HCT116 (cell line): ENCODE results near the gene LTO1. TPM values are rescaled to one million over a fixed set of nuclear protein-coding genes. Genes with fewer than 3 reads are reported as not detected.

Experiments
- ATAC-seq: fragments of 200-7000 bp; cut with Tn5 transposase; 2 replicates; pipeline ENCODE4 v1.9.1; 2020; ENCODE audit warnings: mild to moderate bottlenecking, moderate library complexity
- BruUV-seq: library from RNA; stranded (reverse); fragments of 400-500 nt; replicated peaks from 2 replicates; lab custom pipeline; 2021; lab: Mats Ljungman, UMichigan
- CTCF ChIA-PET: fragments of 300-600 bp; sonication (Branson Sonifier 250); formaldehyde crosslinking; loops from one replicate; lab custom pipeline; 2021; ENCODE audit warnings: antibody characterized with exemption; lab: Charles Lee
- POLR2A ChIA-PET: fragments of 300-600, 350-600 bp; sonication (Branson Sonifier 250); formaldehyde crosslinking; loops from one replicate; lab custom pipeline; 2021; ENCODE audit warnings: antibody characterized with exemption; lab: Charles Lee
- RAD21 ChIA-PET, 2 experiments: fragments of 300-600 bp; sonication (Branson Sonifier 250); formaldehyde crosslinking; loops; one replicate each; lab custom pipeline; 2023; ENCODE audit warnings: low total read pairs in 2 of 2; ENCODE audit not compliant: uncharacterized antibody in 2 of 2, unreplicated experiment in 2 of 2, low non-redundant PET in 1 of 2; lab: Charles Lee
- DNase-seq: peaks from one replicate; pipeline ENCODE4 v3.0.0-alpha.2; 2010; ENCODE audit warnings: low read depth, low spot score
- H2AFZ ChIP-seq: fragments of 200-600 bp; shearing (Covaris generic), sonication (generic); 2 replicates; pipeline ENCODE4 v1.6.1; 2017; ENCODE audit warnings: low read depth, mixed run types, mixed read lengths, antibody characterized with exemption, low read length; ENCODE audit not compliant: poor library complexity, severe bottlenecking
- H3K27ac ChIP-seq: 2 replicates; pipeline ENCODE4 v1.5.1; 2012; ENCODE audit warnings: low read depth, low read length
- H3K27me3 ChIP-seq: fragments of 200-600 bp; sonication (generic); 2 replicates; pipeline ENCODE4 v1.6.1; 2016; ENCODE audit warnings: mixed run types, low read length, mixed read lengths; ENCODE audit not compliant: insufficient read depth
- H3K36me3 ChIP-seq, 2 experiments: fragments of 200-500 bp in 1 of 2; fragments of 200-600 bp in 1 of 2; sonication (Bioruptor generic) in 1 of 2; sonication (generic) in 1 of 2; 2 replicates each; pipeline versions ENCODE4 v1.5.1 to v1.6.1; 2014 to 2016; ENCODE audit warnings: low read length in 2 of 2, inconsistent platforms in 1 of 2, mixed read lengths in 1 of 2, mixed run types in 1 of 2; ENCODE audit not compliant: insufficient read depth in 2 of 2, control insufficient read depth in 1 of 2
- H3K4me1 ChIP-seq, 2 experiments: fragments of 200-600 bp in 1 of 2; sonication (generic) in 1 of 2; 2 replicates each; pipeline versions ENCODE4 v1.5.1 to v1.6.1; 2012 to 2017; ENCODE audit warnings: low read length in 2 of 2, inconsistent platforms in 1 of 2, mild to moderate bottlenecking in 1 of 2, mixed read lengths in 1 of 2, mixed run types in 1 of 2, moderate library complexity in 1 of 2; ENCODE audit not compliant: insufficient read depth in 2 of 2, control insufficient read depth in 1 of 2
- H3K4me2 ChIP-seq: fragments of 200-600 bp; sonication (generic); 2 replicates; pipeline ENCODE4 v1.6.1; 2017; ENCODE audit warnings: mixed run types, low read length, mixed read lengths
- H3K4me3 ChIP-seq, 2 experiments: fragments of 200-600 bp in 1 of 2; sonication (generic) in 1 of 2; replicated peaks in 1 of 2; 2 replicates each; pipeline ENCODE4 v1.5.1; 2011 to 2016; ENCODE audit warnings: low read length in 2 of 2, control low read depth in 1 of 2, low read depth in 1 of 2, mild to moderate bottlenecking in 1 of 2, mixed read lengths in 1 of 2, mixed run types in 1 of 2
- H3K79me2 ChIP-seq: fragments of 200-600 bp; sonication (generic); 2 replicates; pipeline ENCODE4 v1.6.1; 2017; ENCODE audit warnings: mild to moderate bottlenecking, mixed run types, low read length, moderate library complexity, mixed read lengths; ENCODE audit not compliant: insufficient read depth
- H3K9ac ChIP-seq: fragments of 200-600 bp; sonication (generic); 2 replicates; pipeline ENCODE4 v1.6.1; 2016; ENCODE audit warnings: low read length, mixed read lengths
- H3K9me2 ChIP-seq: fragments of 200-600 bp; sonication (generic), shearing (Covaris generic); 2 replicates; pipeline ENCODE4 v1.6.1; 2017; ENCODE audit warnings: mixed run types, mild to moderate bottlenecking, moderate library complexity; ENCODE audit not compliant: insufficient read depth
- H3K9me3 ChIP-seq, 2 experiments: fragments of 200-500 bp in 1 of 2; fragments of 200-600 bp in 1 of 2; sonication (Bioruptor generic) in 1 of 2; sonication (generic) in 1 of 2; 2 replicates each; pipeline ENCODE4 v1.6.1; 2014 to 2017; ENCODE audit warnings: low read length in 2 of 2, mixed read lengths in 2 of 2, inconsistent platforms in 1 of 2, low read depth in 1 of 2, mild to moderate bottlenecking in 1 of 2, mixed run types in 1 of 2, moderate library complexity in 1 of 2; ENCODE audit not compliant: control insufficient read depth in 1 of 2, insufficient read depth in 1 of 2
- H4K20me1 ChIP-seq: fragments of 200-600 bp; sonication (generic), shearing (Covaris generic); 2 replicates; pipeline ENCODE4 v1.6.1; 2017; ENCODE audit warnings: mixed run types, mild to moderate bottlenecking, moderate library complexity; ENCODE audit not compliant: insufficient read depth
- ATF3 ChIP-seq: IDR thresholded peaks from 2 replicates; pipeline ENCODE4 v1.6.1; 2012
- CTCF ChIP-seq, 3 experiments: fragments of 200-600 bp in 1 of 3; sonication (generic) in 1 of 3; IDR thresholded peaks in 2 of 3; conservative IDR thresholded peaks in 1 of 3; 2 replicates each; pipeline ENCODE4 v1.5.1; 2012 to 2017; ENCODE audit warnings: low read depth in 2 of 3, low read length in 2 of 3, antibody characterized with exemption in 1 of 3, borderline replicate concordance in 1 of 3, control low read depth in 1 of 3, mild to moderate bottlenecking in 1 of 3, mixed read lengths in 1 of 3, mixed run types in 1 of 3, moderate library complexity in 1 of 3; ENCODE audit not compliant: insufficient read depth in 1 of 3
- ELF1 ChIP-seq: IDR thresholded peaks from 2 replicates; pipeline ENCODE4 v1.6.1; 2012; ENCODE audit warnings: low read depth, borderline replicate concordance
- JUND ChIP-seq: IDR thresholded peaks from 2 replicates; pipeline ENCODE4 v1.6.1; 2012
- POLR2A ChIP-seq: IDR thresholded peaks from 2 replicates; pipeline ENCODE4 v1.7.0; 2011; ENCODE audit warnings: borderline replicate concordance; ENCODE audit not compliant: insufficient read depth, insufficient read length; ENCODE audit errors: extremely low read depth
- SRF ChIP-seq: IDR thresholded peaks from 2 replicates; pipeline ENCODE4 v1.6.1; 2012; ENCODE audit warnings: low read depth
- ZBTB33 ChIP-seq: IDR thresholded peaks from 2 replicates; pipeline ENCODE4 v1.6.1; 2011; ENCODE audit warnings: mild to moderate bottlenecking, low read length, moderate library complexity; ENCODE audit not compliant: insufficient replicate concordance; ENCODE audit errors: extremely low read depth
- intact Hi-C: fragments of 100-400 bp; cut with micrococcal nuclease; formaldehyde crosslinking; loops from 2 replicates; pipeline ENCODE4 v1.10.0; 2022
- total RNA-seq: library from RNA; stranded (reverse); gene quantifications from one replicate; pipeline ENCODE4 v1.2.1, GENCODE V29; 2021; ENCODE audit not compliant: unreplicated experiment

LTO1 gene
- total RNA-seq, 1 experiment from 2014 or later = 21.3 TPM

GRCh38 chr11:69620683-69621290 lies 54.4 kb downstream of the LTO1 start:
- no peak overlapping the region for H3K4me3 ChIP-seq
- no peak for TF ChIP-seq ELF1
- no peak for TF ChIP-seq ATF3
- TF ChIP-seq SRF = no peak
- no peak for TF ChIP-seq JUND
- no peak for TF ChIP-seq ZBTB33
- no peak for TF ChIP-seq CTCF (IDR thresholded peaks at IDR 0.05 in 2 of 3, conservative IDR thresholded peaks at IDR 0.05 in 1 of 3; ENCODE audit: borderline replicate concordance in 1 of 3, insufficient read depth in 1 of 3, low read depth in 2 of 3, low read length in 2 of 3)
- no peak for TF ChIP-seq POLR2A
- ChIA-PET CTCF (no interaction called here), RAD21 (no interaction called here), POLR2A (no interaction called here)
- no peak overlapping the region for H2AFZ ChIP-seq
- ATAC-seq (no peak), DNase-seq (no peak)
- H3K4me1 ChIP-seq = no peaks in the 10 kb centered on the region
- intact Hi-C loops = no loop called here
- H4K20me1 ChIP-seq = no peaks in the 10 kb centered on the region
- no peaks in the 10 kb centered on the region for H3K9me3 ChIP-seq
- no peak overlapping the region for H3K9ac ChIP-seq
- no peaks in the 10 kb centered on the region for H3K9me2 ChIP-seq
- H3K4me2 ChIP-seq = no peak overlapping the region
- H3K27me3 ChIP-seq = no peaks in the 10 kb centered on the region
- BruUV-seq = no TSS peak
- H3K27ac ChIP-seq = no peak overlapping the region
- no peaks in the 10 kb centered on the region for H3K79me2 ChIP-seq
- H3K36me3 ChIP-seq = no peaks in the 10 kb centered on the region
